HepG2 (cell line): ENCODE data around the gene DYNC2LI1. TPM values are rescaled to one million over a fixed set of nuclear protein-coding genes. Genes with fewer than 3 reads are reported as not detected.

ENCODE experiments used
- ATAC-seq: fragments of 200-7000 bp; cut with Tn5 transposase; 3 replicates; pipeline ENCODE4 v1.9.1; 2020; ENCODE audit warnings: mild to moderate bottlenecking, moderate library complexity
- BruUV-seq: library from RNA; stranded (reverse); fragments of 400-500 nt; replicated peaks from 2 replicates; lab custom pipeline; 2021; lab: Mats Ljungman, UMichigan
- CTCF ChIA-PET: fragments of 300-600 bp; formaldehyde crosslinking; extraction: SDS; loops from one replicate; lab custom pipeline; 2021; ENCODE audit warnings: low total read pairs, inconsistent platforms, low intra/inter-chr PET ratio; lab: Yijun Ruan, JAX
- POLR2A ChIA-PET: fragments of 350-600 bp; sonication (Branson Sonifier 250); formaldehyde crosslinking; loops from one replicate; lab custom pipeline; 2020; ENCODE audit warnings: antibody characterized with exemption, inconsistent platforms; lab: Yijun Ruan, JAX
- DNase-seq: peaks from one replicate; pipeline ENCODE4 v3.0.0-alpha.2; 2015; ENCODE audit warnings: low spot score
- FAIRE-seq: peaks from 3 replicates; lab custom pipeline; 2011; peaks lifted over from hg19 to GRCh38; lab: Jason Lieb, UNC
- H2AFZ ChIP-seq: one replicate; pipeline ENCODE4 v1.6.1; 2011; ENCODE audit warnings: low read length, inconsistent platforms
- H3K27ac ChIP-seq: fragments of 300-600 bp; 3 replicates; pipeline ENCODE4 v1.8.0; 2011; ENCODE audit warnings: mixed run types, mild to moderate bottlenecking, mixed read lengths, low read length, inconsistent platforms; ENCODE audit not compliant: insufficient read depth; ENCODE audit errors: extremely low read length
- H3K27me3 ChIP-seq, 2 experiments: fragments of 200-600 bp in 1 of 2; 2 replicates in 1 of 2; 3 replicates in 1 of 2; pipeline versions ENCODE4 v1.6.0 to v1.8.0; 2011; ENCODE audit warnings: low read length in 2 of 2, mild to moderate bottlenecking in 2 of 2, moderate library complexity in 2 of 2, inconsistent platforms in 1 of 2; ENCODE audit not compliant: insufficient read depth in 2 of 2, control insufficient read depth in 1 of 2
- H3K36me3 ChIP-seq, 2 experiments: fragments of 200-600 bp in 1 of 2; replicated peaks in 1 of 2; 2 replicates in 1 of 2; 3 replicates in 1 of 2; pipeline versions ENCODE4 v1.5.1 to v1.8.0; 2011; ENCODE audit warnings: low read length in 2 of 2, inconsistent platforms in 1 of 2; ENCODE audit not compliant: insufficient read depth in 2 of 2, control insufficient read depth in 1 of 2
- H3K4me1 ChIP-seq: 2 replicates; pipeline ENCODE4 v1.5.1; 2012; ENCODE audit warnings: low read length, inconsistent platforms; ENCODE audit not compliant: insufficient read depth
- H3K4me2 ChIP-seq: 2 replicates; pipeline ENCODE4 v1.6.0; 2011; ENCODE audit warnings: low read depth, low read length, inconsistent platforms
- H3K4me3 ChIP-seq, 3 experiments: fragments of 200-600 bp in 1 of 3; sonication (generic), shearing (Covaris generic) in 1 of 3; replicated peaks in 1 of 3; 2 replicates each; pipeline ENCODE4 v1.5.1; 2011 to 2016; ENCODE audit warnings: low read length in 3 of 3, inconsistent platforms in 2 of 3, low read depth in 2 of 3, mild to moderate bottlenecking in 2 of 3, control low read depth in 1 of 3, mixed read lengths in 1 of 3; ENCODE audit not compliant: insufficient read depth in 1 of 3
- H3K79me2 ChIP-seq: one replicate; pipeline ENCODE4 v1.6.1; 2011; ENCODE audit warnings: low read length, inconsistent platforms; ENCODE audit not compliant: insufficient read depth
- H3K9ac ChIP-seq: 2 replicates; pipeline ENCODE4 v1.6.0; 2011; ENCODE audit warnings: mild to moderate bottlenecking, low read depth, low read length, inconsistent platforms; ENCODE audit not compliant: insufficient read depth
- H3K9me3 ChIP-seq: 2 replicates; pipeline ENCODE4 v1.5.1; 2012; ENCODE audit warnings: mild to moderate bottlenecking, low read length
- H4K20me1 ChIP-seq: 2 replicates; pipeline ENCODE4 v1.6.0; 2011; ENCODE audit warnings: inconsistent platforms, mild to moderate bottlenecking, low read length, moderate library complexity; ENCODE audit not compliant: insufficient read depth
- ARID5B ChIP-seq: IDR thresholded peaks from 2 replicates; pipeline ENCODE4 v1.4.0; 2020; ENCODE audit warnings: mild to moderate bottlenecking, missing genetic modification reagents
- DR1 ChIP-seq: sonication (generic); formaldehyde crosslinking; IDR thresholded peaks from 2 replicates; pipeline ENCODE4 v1.8.0; 2021; ENCODE audit warnings: mild to moderate bottlenecking, missing genetic modification reagents, inconsistent platforms
- EP300 ChIP-seq, 3 experiments: sonication (generic) in 1 of 3; formaldehyde crosslinking in 1 of 3; IDR thresholded peaks; 2 replicates each; pipeline versions ENCODE4 v1.5.1 to v1.6.1; 2011 to 2020; ENCODE audit warnings: low read depth in 2 of 3, low read length in 2 of 3, borderline replicate concordance in 1 of 3, improper control_type of control experiment in 1 of 3, mild to moderate bottlenecking in 1 of 3, missing genetic modification reagents in 1 of 3, moderate library complexity in 1 of 3
- FOXA3 ChIP-seq: IDR thresholded peaks from 2 replicates; pipeline ENCODE4 v1.6.1; 2016; ENCODE audit warnings: missing genetic modification reagents, missing compliant biosample characterization
- FOXP4 ChIP-seq: sonication (generic); formaldehyde crosslinking; IDR thresholded peaks from 2 replicates; pipeline ENCODE4 v1.4.0; 2020; ENCODE audit warnings: missing genetic modification reagents
- GABPA ChIP-seq, 2 experiments: IDR thresholded peaks; 2 replicates each; pipeline ENCODE4 v1.6.1; 2011 to 2016; ENCODE audit warnings: low read depth in 2 of 2, low read length in 1 of 2, missing biosample characterization in 1 of 2, missing genetic modification characterization in 1 of 2
- GFI1 ChIP-seq: sonication (generic); formaldehyde crosslinking; IDR thresholded peaks from 2 replicates; pipeline ENCODE4 v1.5.0; 2020; ENCODE audit warnings: missing genetic modification reagents, mild to moderate bottlenecking, borderline replicate concordance
- KDM6A ChIP-seq: IDR thresholded peaks from 2 replicates; pipeline ENCODE4 v1.6.1; 2016; ENCODE audit warnings: low read depth
- NCOA1 ChIP-seq: sonication (generic); formaldehyde crosslinking; IDR thresholded peaks from 2 replicates; pipeline ENCODE4 v1.9.0; 2021; ENCODE audit warnings: missing genetic modification reagents
- SRSF4 ChIP-seq: fragments of 200-400 bp; formaldehyde crosslinking; IDR thresholded peaks from one replicate; pipeline ENCODE4 v1.6.1; 2018; ENCODE audit warnings: mild to moderate bottlenecking, low read depth, low read length, moderate library complexity; ENCODE audit not compliant: poor library complexity, severe bottlenecking
- TARDBP ChIP-seq: sonication (generic); formaldehyde crosslinking; IDR thresholded peaks from 2 replicates; pipeline ENCODE4 v1.8.0; 2022; ENCODE audit warnings: mild to moderate bottlenecking, missing genetic modification reagents
- ZNF326 ChIP-seq: sonication (generic); formaldehyde crosslinking; IDR thresholded peaks from 2 replicates; pipeline ENCODE4 v1.4.0; 2020; ENCODE audit warnings: missing genetic modification reagents, borderline replicate concordance
- ZNF609 ChIP-seq: sonication (generic); formaldehyde crosslinking; IDR thresholded peaks from 2 replicates; pipeline ENCODE4 v1.4.0; 2020; ENCODE audit warnings: mild to moderate bottlenecking, missing genetic modification reagents, borderline replicate concordance
- in situ Hi-C: cut with HindIII; loops from 2 replicates; pipeline ENCODE4 v1.10.0; 2017; ENCODE audit warnings: low pct_unique_long_range_greater_than_20kb; ENCODE audit not compliant: extremely low pct_ligation_motif_present
- intact Hi-C: fragments of 100-400 bp; cut with micrococcal nuclease; formaldehyde crosslinking; loops from one replicate; pipeline ENCODE4 v1.10.0; 2022; ENCODE audit not compliant: unreplicated experiment
- polyA plus RNA-seq, 8 experiments: library from polyadenylated mRNA; depleted of rRNA in 3 of 8; stranded (reverse) in 7 of 8; unstranded in 1 of 8; fragments of >200 nt; fragmentation: Illumina TruSeq in 4 of 8; extraction: Trizol in 4 of 8; gene quantifications; 2 replicates each; pipeline versions ENCODE4 v1.2.1 to v1.2.3, GENCODE V29; 2011 to 2016; ENCODE audit warnings: low read depth in 4 of 8, missing spikeins in 1 of 8, mixed read lengths in 1 of 8; ENCODE audit not compliant: insufficient read depth in 1 of 8
- total RNA-seq, 5 experiments: library from RNA; depleted of rRNA; stranded (reverse); fragments of >200 nt; fragmentation: Illumina TruSeq; extraction: Trizol; gene quantifications; 2 replicates each; pipeline ENCODE4 v1.2.3, GENCODE V29; 2016; ENCODE audit warnings: low read depth in 1 of 5

Gene DYNC2LI1
- total and polyA plus RNA-seq, 2 of the 13 experiments (the other 11 are each of a cell fraction or from before 2014, with no cell fraction given): 16.9 to 23.2 TPM

GRCh38 chr2:43759195-43759594 is 14.6 kb upstream of the DYNC2LI1 start:
- H3K4me1 ChIP-seq: peaks cover 14% of the 10 kb centered on the region
- BruUV-seq: no TSS peak
- ATAC-seq: peak; percentile 90
- CTCF ChIA-PET: no interaction called here
- no peaks in the 10 kb centered on the region for H3K27me3 ChIP-seq
- no peaks in the 10 kb centered on the region for H4K20me1 ChIP-seq
- H3K4me2 ChIP-seq: no peak overlapping the region
- no peak for FAIRE-seq
- no peak overlapping the region for H3K9ac ChIP-seq
- H2AFZ ChIP-seq: no peak overlapping the region
- no peak overlapping the region for H3K27ac ChIP-seq
- no peaks in the 10 kb centered on the region for H3K79me2 ChIP-seq
- POLR2A ChIA-PET: interaction anchor here (1.2 kb wide), 1 partner anchor 163 kb away, joined by 4 read pairs; the partner anchor contains the start of gene THADA
- peak; percentile 80 for DNase-seq
- H3K9me3 ChIP-seq: no peaks in the 10 kb centered on the region
- intact Hi-C loops (no loop called here), in situ Hi-C loops (no loop called here)
- no peak overlapping the region for H3K4me3 ChIP-seq
- H3K36me3 ChIP-seq: no peaks in the 10 kb centered on the region
- no peak for TF ChIP-seq GABPA (IDR thresholded peaks at IDR 0.05; ENCODE audit: low read depth, low read length)
- 0 out of 2 replicates have a peak, but pooled peaks have one; percentile 9 for TF ChIP-seq GABPA (CRISPR knock-in tag; IDR thresholded peaks at IDR 0.05; ENCODE audit: low read depth)
- TF ChIP-seq NCOA1 (CRISPR knock-in tag): no peak
- peak; percentile 97 for TF ChIP-seq GFI1 (CRISPR knock-in tag)
- TF ChIP-seq ZNF609 (CRISPR knock-in tag): peak; percentile 65; the same call in 1 of the 2 replicates
- no peak for TF ChIP-seq SRSF4
- peak in 1 of 2 experiments; percentile 58; a peak in 2 of 4 replicates for TF ChIP-seq EP300 (IDR thresholded peaks at IDR 0.05; ENCODE audit: low read depth in 2 of 2, low read length in 2 of 2)
- TF ChIP-seq EP300 (CRISPR knock-in tag; IDR thresholded peaks at IDR 0.05; ENCODE audit: borderline replicate concordance): no peak
- peak; percentile 85 for TF ChIP-seq FOXA3
- no peak for TF ChIP-seq ZNF326 (CRISPR knock-in tag)
- TF ChIP-seq KDM6A: no peak
- peak; percentile 76 for TF ChIP-seq FOXP4 (CRISPR knock-in tag)
- no peak for TF ChIP-seq DR1 (CRISPR knock-in tag)
- TF ChIP-seq TARDBP (CRISPR knock-in tag): 0 out of 2 replicates have a peak, but pooled peaks have one; percentile 25
- TF ChIP-seq ARID5B: peak; percentile 78
